M059J (cell line): Measurements from ENCODE around the gene SMURF1. TPM values are rescaled to one million over a fixed set of nuclear protein-coding genes. Genes with fewer than 3 reads are reported as not detected.

Source experiments
- DNase-seq: peaks from one replicate; pipeline ENCODE4 v3.0.0-alpha.2; 2012; ENCODE audit warnings: low read depth
- total RNA-seq: library from RNA; depleted of rRNA; stranded (reverse); fragments of >200 nt; shearing (Covaris generic); gene quantifications from 2 replicates; pipeline ENCODE4 v1.2.3, GENCODE V29; 2014; rRNA removed

The SMURF1 gene
- total RNA-seq, 1 experiment from 2014 or later: 21.1 TPM

DNA sequence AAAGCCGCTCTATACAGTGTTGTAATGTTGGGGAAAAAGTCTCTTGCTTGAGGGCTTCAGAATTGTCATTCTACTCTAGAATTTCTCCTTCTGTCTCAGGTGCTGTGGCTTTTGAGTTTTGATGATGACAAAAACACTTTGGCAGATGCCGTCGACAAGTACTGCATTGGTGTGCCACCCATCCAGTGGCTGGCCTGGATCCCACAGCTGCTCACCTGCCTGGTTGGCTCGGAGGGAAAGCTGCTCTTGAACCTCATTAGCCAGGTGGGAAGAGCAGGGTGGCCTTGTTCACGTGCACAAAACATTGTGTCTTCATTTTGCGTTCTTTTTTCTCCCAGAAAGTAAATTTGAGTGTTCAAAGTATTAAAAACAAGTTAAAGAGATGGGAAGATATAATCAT lies 153.6 kb downstream of the SMURF1 start:
- no peak for DNase-seq

GRCh38 chr7:98988641-98989040 lies 155.3 kb downstream of the SMURF1 start:
- DNase-seq: no peak

GRCh38 chr7:98985945-98986344 lies 158.0 kb downstream of the SMURF1 start:
- no peak for DNase-seq

DNA sequence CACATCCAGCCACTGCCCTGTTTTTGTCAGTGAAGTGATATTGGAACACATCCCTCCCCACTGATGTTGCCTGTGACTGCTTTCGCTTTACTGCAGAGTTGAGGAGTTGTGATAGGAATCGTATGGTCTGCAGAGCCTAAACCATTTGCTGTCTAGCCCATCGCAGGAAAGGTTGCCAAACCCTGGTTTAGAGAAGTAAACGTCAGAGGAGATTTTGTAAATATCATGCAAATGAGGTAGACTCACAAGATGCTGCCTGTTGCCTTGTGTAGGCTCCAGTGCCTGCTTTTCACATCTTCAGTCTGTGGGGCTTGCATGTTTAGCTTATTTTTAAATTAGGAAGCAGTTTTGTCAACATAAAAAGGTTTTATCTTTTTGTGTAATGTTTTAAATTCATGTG lies 158.5 kb downstream of the SMURF1 start:
- no peak for DNase-seq

DNA sequence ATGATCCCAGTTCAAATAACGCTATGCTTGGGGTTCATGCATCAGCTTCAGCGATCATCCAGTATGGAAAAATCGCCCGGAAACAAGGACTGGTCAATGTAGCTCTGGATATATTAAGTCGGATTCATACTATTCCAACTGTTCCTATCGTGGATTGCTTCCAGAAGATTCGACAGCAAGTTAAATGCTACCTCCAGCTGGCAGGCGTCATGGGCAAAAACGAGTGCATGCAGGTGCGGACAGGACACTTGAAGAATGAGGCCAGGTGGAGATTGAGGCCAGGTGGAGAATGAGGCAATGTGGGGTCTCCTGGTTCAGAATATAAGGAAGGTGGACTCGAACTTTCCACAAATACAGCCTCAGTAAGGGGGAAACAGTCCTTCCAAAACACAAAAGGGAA lies 159.8 kb downstream of the SMURF1 start:
- DNase-seq: no peak

GRCh38 chr7:98982686-98983085 lies 161.2 kb downstream of the SMURF1 start:
- DNase-seq: no peak

DNA sequence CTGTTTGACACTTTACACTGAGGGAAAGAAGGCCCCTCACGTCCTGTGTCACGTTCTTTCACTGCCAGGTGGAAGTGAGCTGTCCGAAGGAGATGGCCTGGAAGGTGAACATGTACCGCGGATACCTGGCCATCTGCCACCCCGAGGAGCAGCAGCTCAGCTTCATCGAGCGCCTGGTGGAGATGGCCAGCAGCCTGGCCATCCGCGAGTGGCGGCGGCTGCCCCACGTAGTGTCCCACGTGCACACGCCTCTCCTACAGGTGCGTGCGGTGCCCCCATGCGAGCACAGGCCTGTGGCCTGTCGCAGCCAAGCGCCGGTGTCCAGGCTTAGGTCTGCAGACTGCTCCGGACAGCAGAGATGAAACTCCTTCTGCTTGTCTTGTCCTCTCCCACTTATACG lies 162.2 kb downstream of the SMURF1 start:
- DNase-seq: no peak

DNA sequence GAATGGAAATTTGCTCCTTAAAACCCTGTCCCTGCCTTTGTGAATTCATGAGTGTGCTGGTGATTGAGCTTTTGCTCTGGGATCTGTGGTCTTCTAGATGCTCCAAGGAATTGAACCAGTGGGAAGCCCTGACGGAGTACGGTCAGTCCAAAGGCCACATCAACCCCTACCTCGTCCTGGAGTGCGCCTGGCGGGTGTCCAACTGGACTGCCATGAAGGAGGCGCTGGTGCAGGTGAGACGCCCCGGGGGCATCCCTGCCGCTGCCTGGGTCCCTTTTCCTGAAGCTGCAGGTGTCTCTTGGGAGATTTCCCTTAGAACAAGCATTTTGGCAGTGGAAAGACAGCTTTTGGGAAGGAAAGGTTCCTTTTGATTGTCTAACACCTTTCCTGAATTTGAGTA lies 165.2 kb downstream of the SMURF1 start:
- DNase-seq: no peak

Other genes starting within 250 kb of the SMURF1 start
- not detected in 2 replicates for gene KPNA7, start 64.0 kb upstream of the SMURF1 start, total RNA-seq
- gene MYH16, start 128.7 kb upstream of the SMURF1 start, total RNA-seq: 0.05 and 0.34 TPM in 2 replicates
- 252 and 349 TPM in 2 replicates for gene ARPC1A, start 181.8 kb upstream of the SMURF1 start, total RNA-seq
- gene ARPC1B, start 230.6 kb upstream of the SMURF1 start, total RNA-seq: 566 and 713 TPM in 2 replicates